Endothelial cell (in vitro differentiated cells): Measurements from ENCODE around the gene TAF4. TPM values are rescaled to one million over a fixed set of nuclear protein-coding genes. Genes with fewer than 3 reads are reported as not detected.

Experiments
- DNase-seq: peaks from one replicate; pipeline ENCODE4 v3.0.0; 2021; ENCODE audit warnings: low spot score
- H3K27ac Mint-ChIP-seq: one replicate; pipeline ENCODE4 v1.8.0; 2021; ENCODE audit warnings: mixed read lengths, inconsistent platforms; ENCODE audit not compliant: unreplicated experiment
- H3K27me3 Mint-ChIP-seq: one replicate; pipeline ENCODE4 v1.8.0; 2021; ENCODE audit warnings: mild to moderate bottlenecking, moderate library complexity, mixed read lengths, inconsistent platforms; ENCODE audit not compliant: unreplicated experiment
- H3K36me3 Mint-ChIP-seq: one replicate; pipeline ENCODE4 v1.8.0; 2021; ENCODE audit warnings: mild to moderate bottlenecking, low read depth, mixed read lengths, inconsistent platforms; ENCODE audit not compliant: unreplicated experiment
- H3K4me1 Mint-ChIP-seq: one replicate; pipeline ENCODE4 v1.8.0; 2021; ENCODE audit warnings: mild to moderate bottlenecking, mixed read lengths, inconsistent platforms; ENCODE audit not compliant: unreplicated experiment
- H3K4me3 Mint-ChIP-seq: one replicate; pipeline ENCODE4 v1.8.0; 2021; ENCODE audit warnings: mild to moderate bottlenecking, mixed read lengths, inconsistent platforms; ENCODE audit not compliant: unreplicated experiment
- H3K9me3 Mint-ChIP-seq: one replicate; pipeline ENCODE4 v1.8.0; 2021; ENCODE audit warnings: mixed read lengths, inconsistent platforms; ENCODE audit not compliant: unreplicated experiment
- CTCF ChIP-seq: fragments of 200-600 bp; sonication (generic); IDR thresholded peaks from one replicate; pipeline ENCODE4 v1.5.0; 2021; ENCODE audit warnings: antibody characterized with exemption; ENCODE audit not compliant: unreplicated experiment
- total RNA-seq: library from RNA; stranded (reverse); fragmentation: NEBNext Ultra II Directional; extraction: Animal tissue kit (Norgen Biotek cat#: 25700); gene quantifications from one replicate; pipeline ENCODE4 v1.2.1, GENCODE V29; 2021; ENCODE audit not compliant: unreplicated experiment

TAF4 gene
- total RNA-seq, 1 donor from 2014 or later: 14.2 TPM

DNA sequence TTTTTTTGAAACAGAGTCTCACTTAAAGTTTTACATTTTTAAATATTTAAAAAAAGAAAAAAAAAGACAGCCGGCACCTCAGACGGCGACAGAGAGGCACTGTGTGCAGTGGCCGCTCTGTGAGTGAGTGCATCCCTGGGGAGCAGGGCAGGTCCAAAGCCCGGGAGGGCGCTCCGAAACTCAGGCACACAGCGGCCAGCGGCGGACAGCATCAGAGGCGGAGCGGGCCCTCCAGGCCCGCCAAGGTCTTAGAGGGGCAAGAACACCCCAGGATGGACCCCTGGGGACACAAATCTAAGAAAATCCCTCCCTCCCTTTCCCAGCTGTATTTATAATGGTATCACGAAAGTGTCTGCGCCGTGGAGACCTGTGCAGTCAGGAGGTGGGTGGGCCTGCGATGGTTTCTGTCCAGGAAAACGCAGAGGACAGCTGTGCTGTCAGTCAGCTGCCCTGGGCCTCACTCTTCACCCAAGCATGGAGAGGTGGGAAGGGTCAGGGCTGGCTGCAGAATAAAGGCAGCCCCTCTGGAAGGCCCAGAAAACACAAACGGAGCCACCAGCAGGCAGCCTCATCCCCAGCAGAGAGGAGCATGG lies 43.8 kb downstream of the TAF4 start:
- H3K4me1 Mint-ChIP-seq: peaks cover 22% of the 10 kb centered on the region
- H3K4me3 Mint-ChIP-seq: no peak overlapping the region
- no peak overlapping the region for H3K27ac Mint-ChIP-seq
- H3K27me3 Mint-ChIP-seq: peaks cover 4% of the 10 kb centered on the region
- H3K9me3 Mint-ChIP-seq: no peaks in the 10 kb centered on the region
- no peak for TF ChIP-seq CTCF
- DNase-seq: no peak
- no peaks in the 10 kb centered on the region for H3K36me3 Mint-ChIP-seq

DNA sequence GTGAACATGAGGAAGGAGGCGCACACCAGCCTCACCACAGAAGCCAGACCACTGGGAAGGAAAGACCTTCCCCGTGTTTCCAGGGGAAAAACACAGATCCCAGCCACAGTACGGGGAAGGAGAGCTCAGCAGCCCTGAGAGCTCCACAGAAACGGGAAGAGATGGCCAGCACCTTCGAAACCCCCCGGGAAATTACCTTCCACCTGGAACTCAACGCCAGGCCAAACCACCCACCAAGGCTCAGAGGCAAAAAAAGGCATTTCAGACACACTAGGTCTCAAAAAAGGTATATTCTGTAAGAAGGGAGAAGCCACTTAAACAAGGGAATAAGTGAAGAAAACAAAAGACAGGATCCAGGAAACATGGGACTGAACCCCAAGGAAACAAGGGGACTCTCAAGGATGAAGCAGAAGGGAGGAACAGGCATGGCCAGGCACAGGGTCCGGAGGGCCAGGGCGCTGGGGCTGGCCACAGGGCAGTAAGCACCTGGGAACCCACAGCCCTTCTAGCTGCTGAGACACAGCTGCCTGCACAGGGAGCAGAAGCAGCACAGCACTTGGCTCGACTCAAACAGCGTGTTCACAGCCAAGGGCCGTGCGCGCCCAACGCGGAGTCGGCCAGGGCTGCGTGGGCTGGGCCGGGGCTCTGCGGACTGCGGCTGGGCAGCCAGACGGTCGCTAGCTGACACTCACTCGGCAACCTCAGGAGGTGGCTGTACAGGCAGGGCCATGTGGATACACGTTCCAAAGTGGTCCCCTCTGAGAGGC lies 44.6 kb downstream of the TAF4 start:
- Mint-ChIP-seq H3K36me3 (no peaks in the 10 kb centered on the region), H3K27me3 (peaks cover 4% of the 10 kb centered on the region), H3K9me3 (no peaks in the 10 kb centered on the region), H3K4me3 (no peak overlapping the region), H3K4me1 (peaks cover 17% of the 10 kb centered on the region), H3K27ac (no peak overlapping the region)
- no peak for TF ChIP-seq CTCF
- DNase-seq: no peak

GRCh38 chr20:62019881-62020492 lies 45.7 kb downstream of the TAF4 start:
- Mint-ChIP-seq H3K9me3 (no peaks in the 10 kb centered on the region), H3K4me3 (no peak overlapping the region), H3K4me1 (peaks cover 11% of the 10 kb centered on the region), H3K27me3 (peaks cover 4% of the 10 kb centered on the region), H3K36me3 (no peaks in the 10 kb centered on the region), H3K27ac (no peak overlapping the region)
- no peak for DNase-seq
- TF ChIP-seq CTCF: no peak

DNA sequence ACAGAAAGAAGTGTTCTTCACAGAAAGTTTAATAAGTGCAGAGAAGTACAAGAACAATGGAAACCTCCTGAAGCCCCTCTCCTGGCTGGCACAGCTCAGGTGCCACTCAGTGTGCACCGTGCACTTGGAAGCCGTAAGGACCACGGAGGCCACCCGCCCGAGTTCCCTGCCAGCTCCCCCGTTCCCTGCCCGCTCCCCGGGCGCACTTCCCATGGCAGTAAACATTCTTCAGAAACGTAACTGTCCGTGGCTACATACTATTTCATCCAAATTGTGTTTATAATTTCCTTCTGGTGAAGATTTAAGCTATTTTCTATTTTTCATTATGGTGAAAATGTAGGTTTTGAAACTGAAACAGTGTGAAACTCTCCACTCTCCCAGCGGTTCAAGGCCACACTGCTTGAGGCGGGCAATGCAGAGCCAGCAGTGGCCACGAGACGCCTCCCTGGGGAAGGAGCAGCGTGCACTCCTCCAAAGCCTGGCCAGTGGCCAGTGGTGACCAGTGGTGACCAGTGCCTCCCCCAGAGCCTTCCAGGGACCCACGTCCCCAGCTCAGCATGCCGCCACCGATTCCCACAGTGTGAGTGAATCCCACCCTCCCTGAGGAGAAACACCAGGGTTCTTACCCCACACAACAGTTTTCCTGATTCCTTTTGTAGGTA lies 46.4 kb downstream of the TAF4 start:
- no peak overlapping the region for H3K27ac Mint-ChIP-seq
- H3K36me3 Mint-ChIP-seq: no peaks in the 10 kb centered on the region
- no peak for DNase-seq
- peaks cover 15% of the 10 kb centered on the region for H3K4me1 Mint-ChIP-seq
- H3K9me3 Mint-ChIP-seq: no peaks in the 10 kb centered on the region
- no peak overlapping the region for H3K4me3 Mint-ChIP-seq
- TF ChIP-seq CTCF: no peak
- H3K27me3 Mint-ChIP-seq: peaks cover 4% of the 10 kb centered on the region
